Measurements from ENCODE around the gene LHX3. TPM values are rescaled to one million over a fixed set of nuclear protein-coding genes. Genes with fewer than 3 reads are reported as not detected.

The LHX3 gene
- total RNA-seq, result not detected

- intact Hi-C loops (cut with DNase I; ENCODE audit: low total_unique reads), result no loop called here
- no peaks in the 10 kb centered on the region for H3K9me3 ChIP-seq
- no peaks in the 10 kb centered on the region for H3K4me1 ChIP-seq
- no peak within 1 kb of the TSS for H3K4me3 ChIP-seq
- H3K27me3 ChIP-seq, result peaks cover 14 to 56% of the 10 kb centered on the region in 2 donors
- no peak for DNase-seq (ENCODE audit: low spot score in 2 of 2)
- no peak within 1 kb of the TSS for H3K27ac ChIP-seq
- TF ChIP-seq CTCF (IDR thresholded peaks at IDR 0.05) (no peak), POLR2A (IDR thresholded peaks at IDR 0.05) (no peak), POLR2AphosphoS5 (IDR thresholded peaks at IDR 0.05) (no peak)
- no peaks in the 10 kb centered on the region for H3K36me3 ChIP-seq
Measured at GRCh38 chr9:136204838-136205706, at the start of gene LHX3. Gene LHX3 (minus strand): TSS chr9:136205128. CDS start chr9:136205012, 116 bp downstream.

GRCh38 chr9:136253246-136254130 lies 48.6 kb upstream of the LHX3 start:
- intact Hi-C loops (cut with DNase I; ENCODE audit: low total_unique reads), result no loop called here
- Histone ChIP-seq H3K27me3 (peaks cover 0 to 34% of the 10 kb centered on the region in 2 donors), H3K36me3 (no peaks in the 10 kb centered on the region), H3K4me1 (no peaks in the 10 kb centered on the region), H3K27ac (no peak overlapping the region), H3K4me3 (no peak overlapping the region), H3K9me3 (no peaks in the 10 kb centered on the region)
- no peak for TF ChIP-seq POLR2AphosphoS5 (IDR thresholded peaks at IDR 0.05)
- no peak for DNase-seq (ENCODE audit: low spot score in 2 of 2)

GRCh38 chr9:136252846-136253245 lies 47.9 kb upstream of the LHX3 start:
- no peaks in the 10 kb centered on the region for H3K4me1 ChIP-seq
- no peak for TF ChIP-seq POLR2A (IDR thresholded peaks at IDR 0.05)
- no peak for TF ChIP-seq POLR2AphosphoS5 (IDR thresholded peaks at IDR 0.05)
- no peak for TF ChIP-seq CTCF (IDR thresholded peaks at IDR 0.05)
- intact Hi-C loops (cut with DNase I; ENCODE audit: low total_unique reads), result no loop called here
- H3K36me3 ChIP-seq, result no peaks in the 10 kb centered on the region
- H3K4me3 ChIP-seq, result no peak overlapping the region
- no peak for DNase-seq (ENCODE audit: low spot score in 2 of 2)
- H3K27me3 ChIP-seq, result peaks cover 0 to 34% of the 10 kb centered on the region in 2 donors
- no peak overlapping the region for H3K27ac ChIP-seq
- H3K9me3 ChIP-seq, result no peaks in the 10 kb centered on the region

GRCh38 chr9:136252281-136252680 lies 47.4 kb upstream of the LHX3 start:
- TF ChIP-seq POLR2AphosphoS5 (IDR thresholded peaks at IDR 0.05) (no peak), POLR2A (IDR thresholded peaks at IDR 0.05) (no peak), CTCF (IDR thresholded peaks at IDR 0.05) (no peak)
- intact Hi-C loops (cut with DNase I; ENCODE audit: low total_unique reads), result no loop called here

GRCh38 chr9:136251264-136252115 lies 46.6 kb upstream of the LHX3 start:
- Histone ChIP-seq H3K36me3 (no peaks in the 10 kb centered on the region), H3K27me3 (peaks cover 0 to 32% of the 10 kb centered on the region in 2 donors), H3K4me3 (no peak overlapping the region), H3K9me3 (no peaks in the 10 kb centered on the region), H3K27ac (no peak overlapping the region), H3K4me1 (no peaks in the 10 kb centered on the region)
- intact Hi-C loops (cut with DNase I; ENCODE audit: low total_unique reads), result no loop called here
- TF ChIP-seq POLR2AphosphoS5 (IDR thresholded peaks at IDR 0.05) (no peak), CTCF (IDR thresholded peaks at IDR 0.05) (no peak), POLR2A (IDR thresholded peaks at IDR 0.05) (no peak)
- DNase-seq (ENCODE audit: low spot score in 2 of 2), result no peak

More at GRCh38 chr9:136252281-136252680, 47.4 kb upstream of the LHX3 start:
- DNase-seq (ENCODE audit: low spot score in 2 of 2), result no peak
- no peak overlapping the region for H3K4me3 ChIP-seq
- no peak overlapping the region for H3K27ac ChIP-seq
- H3K4me1 ChIP-seq, result no peaks in the 10 kb centered on the region
- H3K27me3 ChIP-seq, result peaks cover 0 to 34% of the 10 kb centered on the region in 2 donors
- no peaks in the 10 kb centered on the region for H3K36me3 ChIP-seq
- H3K9me3 ChIP-seq, result no peaks in the 10 kb centered on the region

All from breast epithelium (tissue), 4 donors.